OCI-LY3 (cell line): ENCODE measurements around the gene TTC28.
"Not testable (repeated sequence)": the region's sequence is repeated elsewhere in the genome, so short reads cannot be mapped to it uniquely, and the experiment has no call there.

ENCODE experiments used
- H2AFZ ChIP-seq: fragments of 200-600, 300-600 bp; shearing (Covaris generic); 2 replicates; pipeline ENCODE4 v1.6.0; 2014; ENCODE audit warnings: antibody characterized with exemption, low read depth, low read length
- H3K27ac ChIP-seq: fragments of 200-600, 300-600 bp; sonication (generic); 2 replicates; pipeline ENCODE4 v1.5.1; 2014; ENCODE audit warnings: mild to moderate bottlenecking, low read length, moderate library complexity, mixed read lengths
- H3K27me3 ChIP-seq: fragments of 200-600, 300-600 bp; sonication (generic); 2 replicates; pipeline ENCODE4 v1.6.1; 2014; ENCODE audit warnings: low read depth, low read length, mixed read lengths
- H3K36me3 ChIP-seq: fragments of 200-600, 300-600 bp; sonication (generic); replicated peaks from 2 replicates; pipeline ENCODE3; 2014; ENCODE audit warnings: low read depth, low read length, mixed read lengths
- H3K4me1 ChIP-seq: fragments of 300-600, 200-600 bp; sonication (generic); 2 replicates; pipeline ENCODE4 v1.6.1; 2014; ENCODE audit warnings: low read length, mixed read lengths
- H3K4me2 ChIP-seq: fragments of 200-600, 300-600 bp; sonication (generic); 2 replicates; pipeline ENCODE4 v1.6.1; 2014; ENCODE audit warnings: low read length, mixed read lengths
- H3K4me3 ChIP-seq: fragments of 300-600, 200-600 bp; sonication (generic); 2 replicates; pipeline ENCODE4 v1.5.1; 2014; ENCODE audit warnings: antibody characterized with exemption, mild to moderate bottlenecking, low read length, moderate library complexity
- H3K79me2 ChIP-seq: fragments of 300-600, 200-600 bp; shearing (Covaris generic); 2 replicates; pipeline ENCODE4 v1.6.1; 2014; ENCODE audit warnings: mild to moderate bottlenecking, low read length, mixed read lengths
- H3K9ac ChIP-seq: fragments of 300-600, 200-600 bp; shearing (Covaris generic); 2 replicates; pipeline ENCODE4 v1.6.0; 2014; ENCODE audit warnings: mild to moderate bottlenecking, low read length, moderate library complexity
- H3K9me3 ChIP-seq: fragments of 200-600, 300-600 bp; shearing (Covaris generic); 2 replicates; pipeline ENCODE4 v1.6.1; 2014; ENCODE audit warnings: low read length, mixed read lengths; ENCODE audit not compliant: insufficient read depth
- H4K20me1 ChIP-seq: fragments of 200-600, 300-600 bp; sonication (generic); 2 replicates; pipeline ENCODE4 v1.6.1; 2016; ENCODE audit warnings: low read length, mixed read lengths; ENCODE audit not compliant: insufficient read depth
- EZH2phosphoT487 ChIP-seq: fragments of 200-600 bp; shearing (Covaris generic); IDR thresholded peaks from 2 replicates; pipeline ENCODE4 v1.6.1; 2018; ENCODE audit warnings: antibody characterized with exemption, mixed run types, low read depth
- TF ChIP-seq, protein P1 (sequence below): fragments of 200-600, 300-600 bp; sonication (generic); IDR thresholded peaks from 2 replicates; pipeline ENCODE4 v1.5.1; 2014; ENCODE audit warnings: antibody characterized with exemption, low read length, low read depth

The TTC28 gene

DNA sequence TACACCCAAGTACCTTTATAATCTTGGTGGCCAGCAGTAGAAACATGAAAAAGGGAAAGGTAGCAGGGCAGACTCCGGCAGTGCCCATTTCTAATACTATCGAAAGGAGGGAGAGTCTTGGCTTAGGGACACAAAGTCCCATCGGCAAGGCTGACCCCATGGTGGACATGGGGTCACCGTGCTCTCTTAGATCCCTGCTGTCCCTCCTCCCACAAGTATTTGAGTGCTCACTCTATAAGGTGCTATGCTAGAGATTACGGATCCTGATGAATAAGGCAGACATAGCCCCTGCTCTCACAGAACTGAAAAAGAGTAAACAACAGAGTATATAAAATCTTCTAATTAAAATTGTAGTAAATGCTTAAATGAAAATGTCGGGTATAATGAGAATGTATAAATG lies 588.2 kb downstream of the TTC28 start:
- Histone ChIP-seq H3K4me2 (no peak overlapping the region), H3K4me1 (no peaks in the 10 kb centered on the region), H3K79me2 (no peaks in the 10 kb centered on the region), H3K9ac (no peak overlapping the region), H3K27me3 (no peaks in the 10 kb centered on the region), H3K36me3 (no peaks in the 10 kb centered on the region), H4K20me1 (no peaks in the 10 kb centered on the region), H3K27ac (no peak overlapping the region), H2AFZ (no peak overlapping the region), H3K4me3 (no peak overlapping the region), H3K9me3 (no peaks in the 10 kb centered on the region)
- no peak for TF ChIP-seq EZH2phosphoT487
- TF ChIP-seq, protein P1, sequence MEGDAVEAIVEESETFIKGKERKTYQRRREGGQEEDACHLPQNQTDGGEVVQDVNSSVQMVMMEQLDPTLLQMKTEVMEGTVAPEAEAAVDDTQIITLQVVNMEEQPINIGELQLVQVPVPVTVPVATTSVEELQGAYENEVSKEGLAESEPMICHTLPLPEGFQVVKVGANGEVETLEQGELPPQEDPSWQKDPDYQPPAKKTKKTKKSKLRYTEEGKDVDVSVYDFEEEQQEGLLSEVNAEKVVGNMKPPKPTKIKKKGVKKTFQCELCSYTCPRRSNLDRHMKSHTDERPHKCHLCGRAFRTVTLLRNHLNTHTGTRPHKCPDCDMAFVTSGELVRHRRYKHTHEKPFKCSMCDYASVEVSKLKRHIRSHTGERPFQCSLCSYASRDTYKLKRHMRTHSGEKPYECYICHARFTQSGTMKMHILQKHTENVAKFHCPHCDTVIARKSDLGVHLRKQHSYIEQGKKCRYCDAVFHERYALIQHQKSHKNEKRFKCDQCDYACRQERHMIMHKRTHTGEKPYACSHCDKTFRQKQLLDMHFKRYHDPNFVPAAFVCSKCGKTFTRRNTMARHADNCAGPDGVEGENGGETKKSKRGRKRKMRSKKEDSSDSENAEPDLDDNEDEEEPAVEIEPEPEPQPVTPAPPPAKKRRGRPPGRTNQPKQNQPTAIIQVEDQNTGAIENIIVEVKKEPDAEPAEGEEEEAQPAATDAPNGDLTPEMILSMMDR: no peak

- not testable (repeated sequence) for H3K4me2 ChIP-seq, H3K27me3 ChIP-seq, H3K9ac ChIP-seq, H3K79me2 ChIP-seq, H3K27ac ChIP-seq, H3K4me1 ChIP-seq, H2AFZ ChIP-seq, H3K4me3 ChIP-seq, H4K20me1 ChIP-seq, H3K9me3 ChIP-seq, H3K36me3 ChIP-seq
Observed at GRCh38 chr22:28089541-28089940, 590.1 kb downstream of the TTC28 start.

- no peaks in the 10 kb centered on the region for H3K79me2 ChIP-seq
- no peak overlapping the region for H3K9ac ChIP-seq
- no peak overlapping the region for H3K4me2 ChIP-seq
- H3K9me3 ChIP-seq: no peaks in the 10 kb centered on the region
- no peaks in the 10 kb centered on the region for H3K4me1 ChIP-seq
- H3K4me3 ChIP-seq: no peak overlapping the region
- H3K27ac ChIP-seq: no peak overlapping the region
- no peaks in the 10 kb centered on the region for H3K36me3 ChIP-seq
- TF ChIP-seq EZH2phosphoT487: no peak
- no peaks in the 10 kb centered on the region for H4K20me1 ChIP-seq
- H3K27me3 ChIP-seq: no peaks in the 10 kb centered on the region
- no peak overlapping the region for H2AFZ ChIP-seq
Observed at GRCh38 chr22:28077166-28077565, 602.5 kb downstream of the TTC28 start.

- Histone ChIP-seq H3K36me3 (no peaks in the 10 kb centered on the region), H4K20me1 (no peaks in the 10 kb centered on the region), H3K4me3 (no peak overlapping the region), H3K79me2 (no peaks in the 10 kb centered on the region), H3K27ac (no peak overlapping the region), H3K27me3 (no peaks in the 10 kb centered on the region), H2AFZ (no peak overlapping the region), H3K9ac (no peak overlapping the region), H3K9me3 (no peaks in the 10 kb centered on the region), H3K4me1 (no peaks in the 10 kb centered on the region), H3K4me2 (no peak overlapping the region)
- no peak for TF ChIP-seq EZH2phosphoT487
- TF ChIP-seq, protein P1: no peak
Observed at GRCh38 chr22:28075358-28075981, 604.2 kb downstream of the TTC28 start.

DNA sequence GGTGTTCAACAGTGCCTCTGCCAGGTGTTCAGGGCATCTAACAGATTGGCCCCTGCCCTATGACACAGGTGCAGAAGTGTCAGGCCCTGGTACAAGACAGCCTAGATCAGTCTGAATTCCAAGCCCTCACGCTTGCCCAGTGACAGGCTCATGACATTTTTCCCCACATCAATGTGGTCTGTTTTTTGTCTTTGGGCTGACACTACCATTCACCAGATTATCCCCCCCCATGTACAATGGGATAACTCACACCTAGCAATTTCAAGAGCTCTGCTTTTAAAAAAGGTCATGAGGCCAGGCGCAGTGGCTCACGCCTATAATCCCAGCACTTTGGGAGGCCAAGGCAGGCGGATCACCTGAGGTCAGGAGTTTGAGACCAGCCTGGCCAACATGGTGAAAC lies 605.1 kb downstream of the TTC28 start:
- Histone ChIP-seq H3K36me3 (no peaks in the 10 kb centered on the region), H3K27me3 (no peaks in the 10 kb centered on the region), H3K27ac (no peak overlapping the region)

More for the DNA sequence above, 605.1 kb downstream of the TTC28 start:
- no peaks in the 10 kb centered on the region for H3K9me3 ChIP-seq
- no peak overlapping the region for H3K9ac ChIP-seq
- H2AFZ ChIP-seq: no peak overlapping the region
- no peak overlapping the region for H3K4me2 ChIP-seq
- no peak overlapping the region for H3K4me3 ChIP-seq
- no peak for TF ChIP-seq EZH2phosphoT487
- TF ChIP-seq, protein P1: no peak
- H3K79me2 ChIP-seq: no peaks in the 10 kb centered on the region
- no peaks in the 10 kb centered on the region for H3K4me1 ChIP-seq
- no peaks in the 10 kb centered on the region for H4K20me1 ChIP-seq
